NCI-H2196 treated with DMSO at 0.1 percent for 48 hours (cell line): ENCODE measurements around the gene CAMKK1.

Source experiments
- DNase-seq: peaks from one replicate; lab custom pipeline; 2025; ENCODE audit not compliant: unreplicated experiment; lab: John Stamatoyannopoulos, UW

Gene CAMKK1

DNA sequence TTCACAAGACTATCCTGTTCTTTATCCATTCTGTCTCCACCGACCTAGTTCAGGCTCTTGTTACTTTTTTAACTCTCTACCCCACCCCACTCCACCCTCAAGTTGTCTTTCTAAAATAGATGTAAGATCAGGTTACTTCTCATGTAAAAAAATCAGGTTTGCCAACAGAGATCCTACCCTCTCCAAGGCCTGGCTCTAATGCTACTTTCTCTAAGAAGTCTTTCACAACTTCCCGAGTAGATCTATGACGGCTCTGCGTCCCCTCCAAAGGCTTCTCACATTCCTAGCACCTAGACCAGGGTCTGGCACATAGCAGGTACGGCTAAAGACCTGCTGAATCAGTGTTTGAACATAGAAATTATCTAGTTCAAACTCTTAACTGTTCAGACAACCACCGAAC, 77.7 kb downstream of the CAMKK1 start:
- no peak for DNase-seq

GRCh38 chr17:3814361-3814760, 78.5 kb downstream of the CAMKK1 start:
- no peak for DNase-seq

- DNase-seq: no peak
These were observed 79.7 kb downstream of the CAMKK1 start for GRCh38 chr17:3813171-3813570.

DNA sequence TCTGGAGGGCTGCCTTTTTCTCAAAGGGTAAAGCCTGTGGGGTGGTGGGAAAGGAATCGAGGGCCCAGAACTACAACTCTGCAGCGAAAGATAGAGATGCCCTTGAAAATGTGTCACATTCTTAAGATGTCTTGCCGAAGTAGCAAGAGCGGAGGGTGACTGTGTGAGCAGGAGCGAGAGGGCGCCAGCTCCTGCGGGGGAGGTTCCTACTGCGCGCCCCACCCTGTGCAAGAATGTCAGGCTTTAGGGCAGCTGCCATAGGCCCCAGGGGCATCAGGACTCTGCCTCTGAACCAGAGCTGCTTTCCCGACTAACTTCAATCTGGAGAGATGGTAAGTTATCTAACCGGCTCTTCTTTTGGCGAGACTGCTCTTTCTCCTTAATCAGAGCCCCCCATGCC, 80.1 kb downstream of the CAMKK1 start:
- no peak for DNase-seq

DNA sequence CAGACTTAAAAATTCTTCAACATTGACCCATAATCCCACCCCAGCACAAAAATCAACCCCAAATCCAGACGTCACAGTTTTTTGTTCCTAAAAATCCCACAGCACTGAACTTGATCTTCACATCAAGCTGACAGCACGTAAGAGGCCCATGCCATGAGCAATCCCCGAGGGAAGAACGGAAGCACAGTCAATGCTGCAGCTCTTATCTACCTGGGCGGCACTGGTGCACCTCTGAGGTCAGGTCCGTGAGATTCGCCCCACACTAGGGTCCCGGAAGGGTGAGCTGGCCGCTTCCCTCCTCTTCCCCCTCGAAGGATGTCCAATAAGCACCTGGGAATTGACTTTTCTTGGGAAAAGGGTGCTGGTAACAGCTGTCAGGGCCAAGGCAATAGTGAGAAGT, 80.6 kb downstream of the CAMKK1 start:
- no peak for DNase-seq
